Mesenchymal stem cell (in vitro differentiated cells and primary cell): ENCODE data around the gene ARHGAP42.
A peak's percentile ranks its signal among the peaks of the same experiment; 100 is the strongest.

ENCODE experiments used
- DNase-seq: peaks from one replicate; pipeline ENCODE4 v3.0.0-alpha.2; 2013
- H2AFZ ChIP-seq: one replicate; pipeline ENCODE4 v1.6.1; 2013; ENCODE audit warnings: low read depth, mild to moderate bottlenecking, control low read depth, inconsistent platforms, low read length, moderate library complexity
- H2AK5ac ChIP-seq: 2 replicates; pipeline ENCODE4 v1.6.1; 2013; ENCODE audit warnings: low read length, moderate library complexity, mild to moderate bottlenecking, inconsistent platforms; ENCODE audit not compliant: severe bottlenecking
- H2BK120ac ChIP-seq: one replicate; pipeline ENCODE4 v1.6.1; 2013; ENCODE audit warnings: low read depth, mild to moderate bottlenecking, inconsistent platforms, low read length, moderate library complexity
- H2BK12ac ChIP-seq, 2 experiments: one replicate each; pipeline ENCODE4 v1.6.1; 2013; ENCODE audit warnings: inconsistent platforms in 2 of 2, low read length in 2 of 2, mild to moderate bottlenecking in 2 of 2, moderate library complexity in 2 of 2, control low read depth in 1 of 2
- H2BK15ac ChIP-seq: one replicate; pipeline ENCODE4 v1.6.1; 2013; ENCODE audit warnings: mild to moderate bottlenecking, low read depth, inconsistent platforms; ENCODE audit not compliant: poor library complexity, severe bottlenecking
- H2BK5ac ChIP-seq: 2 replicates; pipeline ENCODE4 v1.6.1; 2013; ENCODE audit warnings: low read depth, mild to moderate bottlenecking, low read length, control low read depth, inconsistent platforms; ENCODE audit not compliant: poor library complexity, severe bottlenecking
- H3K14ac ChIP-seq, 2 experiments: one replicate each; pipeline ENCODE4 v1.6.1; 2013; ENCODE audit warnings: inconsistent platforms in 2 of 2, low read length in 2 of 2, control low read depth in 1 of 2, mild to moderate bottlenecking in 1 of 2, moderate library complexity in 1 of 2
- H3K18ac ChIP-seq, 2 experiments: one replicate each; pipeline ENCODE4 v1.6.1; 2013; ENCODE audit warnings: inconsistent platforms in 2 of 2, low read length in 2 of 2, control low read depth in 1 of 2, low read depth in 1 of 2, mild to moderate bottlenecking in 1 of 2
- H3K23ac ChIP-seq, 2 experiments: one replicate each; pipeline ENCODE4 v1.6.1; 2013; ENCODE audit warnings: inconsistent platforms in 2 of 2, low read length in 2 of 2, mild to moderate bottlenecking in 2 of 2, moderate library complexity in 2 of 2, control low read depth in 1 of 2
- H3K27ac ChIP-seq: 2 replicates; pipeline ENCODE4 v1.5.1; 2013; ENCODE audit warnings: mild to moderate bottlenecking, moderate library complexity, low read length, control low read depth, inconsistent platforms; ENCODE audit not compliant: poor library complexity, severe bottlenecking
- H3K27me3 ChIP-seq, 2 experiments: 2 replicates each; pipeline versions ENCODE4 v1.6.1 to v1.7.0; 2013; ENCODE audit warnings: low read length in 2 of 2, mild to moderate bottlenecking in 2 of 2, moderate library complexity in 2 of 2, control low read depth in 1 of 2, inconsistent platforms in 1 of 2; ENCODE audit not compliant: control insufficient read depth in 1 of 2, insufficient read depth in 1 of 2
- H3K36me3 ChIP-seq, 2 experiments: 2 replicates each; pipeline versions ENCODE4 v1.6.1 to v1.7.0; 2013; ENCODE audit warnings: low read length in 2 of 2, control low read depth in 1 of 2, inconsistent platforms in 1 of 2, low read depth in 1 of 2, mild to moderate bottlenecking in 1 of 2; ENCODE audit not compliant: insufficient read depth in 2 of 2, control insufficient read depth in 1 of 2
- H3K4ac ChIP-seq, 2 experiments: one replicate each; pipeline ENCODE4 v1.6.1; 2013; ENCODE audit warnings: inconsistent platforms in 2 of 2, low read length in 2 of 2, mild to moderate bottlenecking in 2 of 2, moderate library complexity in 2 of 2, control low read depth in 1 of 2, low read depth in 1 of 2
- H3K4me1 ChIP-seq: 2 replicates; pipeline ENCODE4 v1.6.1; 2013; ENCODE audit warnings: low read depth, low read length, control low read depth; ENCODE audit not compliant: control insufficient read depth, insufficient read depth
- H3K4me2 ChIP-seq: 2 replicates; pipeline ENCODE4 v1.6.1; 2013; ENCODE audit warnings: low read length, mild to moderate bottlenecking, inconsistent platforms; ENCODE audit not compliant: poor library complexity, severe bottlenecking
- H3K4me3 ChIP-seq, 2 experiments: 2 replicates each; pipeline versions ENCODE4 v1.5.1 to v1.7.0; 2013; ENCODE audit warnings: low read length in 2 of 2, mild to moderate bottlenecking in 2 of 2, control low read depth in 1 of 2, low read depth in 1 of 2; ENCODE audit not compliant: insufficient read depth in 1 of 2
- H3K79me1 ChIP-seq: replicated peaks from 2 replicates; pipeline ENCODE4 v1.6.1; 2013; ENCODE audit warnings: mild to moderate bottlenecking, control low read depth, low read length, inconsistent platforms; ENCODE audit not compliant: poor library complexity, severe bottlenecking
- H3K9ac ChIP-seq: 2 replicates; pipeline ENCODE4 v1.7.0; 2013; ENCODE audit warnings: mild to moderate bottlenecking, low read length, moderate library complexity
- H3K9me3 ChIP-seq: 2 replicates; pipeline ENCODE4 v1.7.0; 2013; ENCODE audit warnings: mild to moderate bottlenecking, low read length; ENCODE audit not compliant: control insufficient read depth
- H4K8ac ChIP-seq: one replicate; pipeline ENCODE4 v1.6.1; 2013; ENCODE audit warnings: inconsistent platforms, mild to moderate bottlenecking, low read length, moderate library complexity
- H4K91ac ChIP-seq: one replicate; pipeline ENCODE4 v1.6.1; 2013; ENCODE audit warnings: mild to moderate bottlenecking, low read length, inconsistent platforms
- WGBS: methylation state at CpG from one replicate; pipeline ENCODE4 v1.1.7; 2013; ENCODE audit warnings: mixed read lengths; 5-methylcytosine and 5-hydroxymethylcytosine counted together

The ARHGAP42 gene

DNA sequence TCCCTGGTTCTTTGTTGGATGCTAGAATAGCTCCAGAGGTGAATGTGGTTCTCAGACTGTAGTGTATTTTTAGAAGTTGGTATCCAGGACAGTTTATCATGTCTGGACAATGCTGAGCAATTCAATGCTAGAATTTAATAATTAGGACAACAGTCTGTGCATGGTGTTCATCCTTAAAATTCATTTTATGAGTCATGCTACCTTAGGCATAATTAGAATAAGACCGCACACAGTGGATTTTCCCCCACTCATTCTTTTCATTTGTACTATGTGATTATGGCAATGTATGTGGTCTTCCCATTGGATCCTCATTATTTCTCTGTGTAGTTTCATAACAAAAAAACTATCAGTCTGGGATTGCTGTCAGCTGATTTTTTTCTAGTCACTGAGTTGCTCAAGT, 196.7 kb downstream of the ARHGAP42 start:
- no peak overlapping the region for H2AFZ ChIP-seq
- H3K36me3 ChIP-seq = no peaks in the 10 kb centered on the region
- no peak overlapping the region for H2AK5ac ChIP-seq
- WGBS = no CpG with 5 or more reads among the region's 1 CpG
- no peak overlapping the region for H3K4me2 ChIP-seq
- H2BK5ac ChIP-seq = no peak overlapping the region
- H3K4me3 ChIP-seq = no peak overlapping the region
- H2BK120ac ChIP-seq = no peak overlapping the region
- no peak overlapping the region for H4K8ac ChIP-seq
- H3K18ac ChIP-seq = no peak overlapping the region
- no peaks in the 10 kb centered on the region for H3K27me3 ChIP-seq
- no peak overlapping the region for H2BK12ac ChIP-seq
- H2BK15ac ChIP-seq = no peak overlapping the region
- H3K4me1 ChIP-seq = peaks cover 3% of the 10 kb centered on the region
- no peak overlapping the region for H3K23ac ChIP-seq
- no peak overlapping the region for H4K91ac ChIP-seq
- H3K27ac ChIP-seq = no peak overlapping the region
- DNase-seq = no peak
- no peak overlapping the region for H3K14ac ChIP-seq
- no peak overlapping the region for H3K4ac ChIP-seq
- H3K79me1 ChIP-seq = peaks cover 9% of the 10 kb centered on the region
- no peak overlapping the region for H3K9ac ChIP-seq
- no peaks in the 10 kb centered on the region for H3K9me3 ChIP-seq

DNA sequence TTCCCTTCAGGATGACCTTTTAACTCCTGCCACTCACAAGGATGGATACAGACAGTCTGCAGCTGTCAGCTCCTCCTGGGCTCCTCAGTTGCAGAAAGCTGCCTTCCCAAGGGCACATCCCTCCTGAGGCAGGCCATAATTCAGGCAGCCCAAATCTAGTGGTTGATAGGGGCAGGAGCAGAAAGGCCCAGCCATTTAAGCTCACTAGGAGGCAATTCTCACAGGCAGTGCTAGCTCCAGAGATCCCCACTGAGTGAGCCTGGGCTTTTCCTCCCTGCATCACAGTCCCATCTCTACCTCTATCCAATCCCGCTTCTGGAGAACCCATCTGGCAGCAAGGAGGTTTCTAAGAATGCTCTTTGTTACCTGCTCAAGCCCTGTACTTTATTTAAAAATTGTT, 200.6 kb downstream of the ARHGAP42 start:
- H3K27me3 ChIP-seq = no peaks in the 10 kb centered on the region
- no peaks in the 10 kb centered on the region for H3K36me3 ChIP-seq
- H3K9ac ChIP-seq = no peak overlapping the region
- no peak overlapping the region for H3K14ac ChIP-seq
- H4K8ac ChIP-seq = no peak overlapping the region
- peaks cover 8% of the 10 kb centered on the region for H3K79me1 ChIP-seq
- no peaks in the 10 kb centered on the region for H3K9me3 ChIP-seq
- DNase-seq = no peak
- no peak overlapping the region for H4K91ac ChIP-seq
- H2BK5ac ChIP-seq = no peak overlapping the region
- H2AK5ac ChIP-seq = peak overlapping the region; percentile 8
- no peak overlapping the region for H3K27ac ChIP-seq
- no peak overlapping the region for H3K4me2 ChIP-seq
- H3K4ac ChIP-seq = no peak overlapping the region
- no CpG with 5 or more reads among the region's 1 CpG for WGBS
- no peak overlapping the region for H3K23ac ChIP-seq
- no peak overlapping the region for H2BK120ac ChIP-seq
- H3K4me3 ChIP-seq = no peak overlapping the region
- no peak overlapping the region for H2BK15ac ChIP-seq
- no peak overlapping the region for H3K18ac ChIP-seq
- H2AFZ ChIP-seq = no peak overlapping the region
- peak overlapping the region in 1 of 2 experiments; percentile 12 for H2BK12ac ChIP-seq
- H3K4me1 ChIP-seq = peaks cover 3% of the 10 kb centered on the region

DNA sequence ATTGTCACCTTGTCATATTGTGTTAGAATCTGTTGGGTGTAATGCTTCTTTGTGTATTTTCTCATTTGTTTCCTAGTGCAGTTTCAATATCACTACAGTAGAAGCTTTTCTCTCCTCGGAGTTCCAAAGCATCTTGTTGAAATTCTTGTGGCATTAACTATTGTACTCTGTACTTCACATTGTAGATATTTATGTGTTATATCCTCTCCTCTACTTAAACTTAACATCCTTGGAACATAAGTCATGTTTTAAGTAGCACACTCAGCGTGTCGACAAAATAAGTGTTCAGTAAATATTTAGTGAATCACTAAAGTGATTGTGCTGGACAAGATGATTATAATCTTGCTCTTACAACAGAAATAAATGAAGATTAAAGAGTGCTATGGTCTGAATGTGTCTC, 201.7 kb downstream of the ARHGAP42 start:
- Histone ChIP-seq H3K23ac (no peak overlapping the region), H4K91ac (no peak overlapping the region), H2BK120ac (no peak overlapping the region), H3K9ac (no peak overlapping the region), H3K4me1 (peaks cover 3% of the 10 kb centered on the region), H3K4ac (no peak overlapping the region), H4K8ac (no peak overlapping the region), H3K4me2 (no peak overlapping the region), H3K14ac (no peak overlapping the region), H3K27ac (peak overlapping the region; percentile 55), H3K4me3 (no peak overlapping the region), H3K27me3 (no peaks in the 10 kb centered on the region), H2BK5ac (no peak overlapping the region), H3K9me3 (no peaks in the 10 kb centered on the region), H2AFZ (no peak overlapping the region), H2BK12ac (no peak overlapping the region), H2AK5ac (peak overlapping the region; percentile 3), H3K79me1 (peaks cover 8% of the 10 kb centered on the region), H2BK15ac (no peak overlapping the region), H3K18ac (no peak overlapping the region), H3K36me3 (no peaks in the 10 kb centered on the region)
- WGBS = no CpG with 5 or more reads among the region's 3 CpGs
- peak; percentile 71 for DNase-seq

DNA sequence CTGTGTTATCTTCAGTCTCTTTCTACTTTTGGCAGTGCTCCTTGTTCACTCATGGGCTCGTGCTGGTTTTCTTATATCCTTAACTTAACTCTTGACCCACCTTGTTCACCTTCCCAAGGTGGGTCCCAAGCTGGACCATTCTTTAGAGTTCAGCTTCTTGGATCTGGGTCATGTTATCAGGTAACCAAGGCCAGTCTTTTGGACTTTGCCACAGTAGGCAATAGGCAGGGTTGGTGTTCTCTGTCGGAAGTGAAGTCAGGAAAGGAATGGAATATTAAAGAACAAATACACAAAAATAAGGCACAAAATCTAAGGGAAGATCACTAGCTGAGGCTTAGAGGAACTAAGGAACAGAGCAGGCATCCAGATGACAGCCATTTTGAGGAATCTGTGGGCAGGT, 202.7 kb downstream of the ARHGAP42 start:
- H3K23ac ChIP-seq = no peak overlapping the region
- H3K18ac ChIP-seq = no peak overlapping the region
- no peak overlapping the region for H3K4me3 ChIP-seq
- no peaks in the 10 kb centered on the region for H3K9me3 ChIP-seq
- DNase-seq = no peak
- H2AK5ac ChIP-seq = peak overlapping the region; percentile 81
- peaks cover 8% of the 10 kb centered on the region for H3K79me1 ChIP-seq
- no peak overlapping the region for H2BK120ac ChIP-seq
- no peak overlapping the region for H2BK15ac ChIP-seq
- peak overlapping the region; percentile 85 for H3K27ac ChIP-seq
- H3K36me3 ChIP-seq = no peaks in the 10 kb centered on the region
- H2AFZ ChIP-seq = no peak overlapping the region
- no peak overlapping the region for H3K14ac ChIP-seq
- H3K4ac ChIP-seq = no peak overlapping the region
- H4K91ac ChIP-seq = no peak overlapping the region
- H3K9ac ChIP-seq = no peak overlapping the region
- H4K8ac ChIP-seq = no peak overlapping the region
- H2BK5ac ChIP-seq = no peak overlapping the region
- no peak overlapping the region for H3K4me2 ChIP-seq
- no peak overlapping the region for H2BK12ac ChIP-seq
- 100% methylated on average over 1 of the region's 2 CpGs for WGBS
- H3K4me1 ChIP-seq = peaks cover 3% of the 10 kb centered on the region
- no peaks in the 10 kb centered on the region for H3K27me3 ChIP-seq
